MM.1S (cell line): ENCODE data around the gene ARL8B.

ENCODE experiments used
- DNase-seq: peaks from one replicate; pipeline ENCODE4 v3.0.0-alpha.2; 2015
- H2AFZ ChIP-seq: fragments of 300-600 bp; sonication (generic); 2 replicates; pipeline ENCODE4 v1.6.0; 2016; ENCODE audit warnings: antibody characterized with exemption, low read length
- H3F3A ChIP-seq: fragments of 300-600 bp; sonication (generic); 2 replicates; pipeline ENCODE4 v1.6.1; 2016; ENCODE audit warnings: mild to moderate bottlenecking, antibody characterized with exemption, low read length, moderate library complexity, mixed read lengths; ENCODE audit not compliant: insufficient read depth
- H3K27ac ChIP-seq: fragments of 300-600 bp; sonication (generic); 2 replicates; pipeline ENCODE4 v1.5.1; 2016; ENCODE audit warnings: mild to moderate bottlenecking, low read length
- H3K27me3 ChIP-seq: fragments of 300-600 bp; sonication (generic); replicated peaks from 2 replicates; pipeline ENCODE4 v1.6.0; 2016; ENCODE audit warnings: low read length; ENCODE audit not compliant: insufficient read depth
- H3K36me3 ChIP-seq: fragments of 300-600 bp; sonication (generic); replicated peaks from 2 replicates; pipeline ENCODE4 v1.6.1; 2016; ENCODE audit warnings: mild to moderate bottlenecking, low read length, mixed read lengths; ENCODE audit not compliant: insufficient read depth
- H3K4me1 ChIP-seq: fragments of 300-600 bp; sonication (generic); 2 replicates; pipeline ENCODE4 v1.6.1; 2016; ENCODE audit warnings: low read length, mixed read lengths
- H3K4me2 ChIP-seq: fragments of 300-600 bp; sonication (generic); 2 replicates; pipeline ENCODE4 v1.6.0; 2016; ENCODE audit warnings: low read depth, low read length
- H3K4me3 ChIP-seq: fragments of 300-600 bp; sonication (generic); 2 replicates; pipeline ENCODE4 v1.5.1; 2016; ENCODE audit warnings: low read length, mixed read lengths
- H3K79me2 ChIP-seq: fragments of 300-600 bp; sonication (generic); 2 replicates; pipeline ENCODE4 v1.6.1; 2016; ENCODE audit warnings: mixed run types, low read length, mixed read lengths
- H3K9ac ChIP-seq: fragments of 300-600 bp; sonication (generic); 2 replicates; pipeline ENCODE4 v1.6.1; 2016; ENCODE audit warnings: low read length, mixed read lengths
- H3K9me2 ChIP-seq: fragments of 300-600 bp; sonication (generic); replicated peaks from 2 replicates; pipeline ENCODE4 v1.6.1; 2016; ENCODE audit warnings: mild to moderate bottlenecking, low read length, mixed read lengths; ENCODE audit not compliant: insufficient read depth
- H3K9me3 ChIP-seq: fragments of 300-600 bp; sonication (generic); replicated peaks from 2 replicates; pipeline ENCODE4 v1.6.1; 2016; ENCODE audit warnings: mild to moderate bottlenecking, low read length, mixed read lengths; ENCODE audit not compliant: insufficient read depth
- H4K20me1 ChIP-seq: fragments of 300-600 bp; sonication (generic); 2 replicates; pipeline ENCODE4 v1.6.1; 2016; ENCODE audit warnings: mild to moderate bottlenecking, low read length, moderate library complexity, mixed read lengths; ENCODE audit not compliant: insufficient read depth
- CTCF ChIP-seq: fragments of 300-600 bp; sonication (generic); IDR thresholded peaks from 2 replicates; pipeline ENCODE4 v1.5.1; 2016; ENCODE audit warnings: antibody characterized with exemption, low read length, mixed read lengths
- EZH2 ChIP-seq: fragments of 300-600 bp; sonication (generic); optimal IDR thresholded peaks from 2 replicates; pipeline ENCODE3; 2017; ENCODE audit warnings: low read depth, mild to moderate bottlenecking, antibody characterized with exemption, low read length, mixed read lengths
- EZH2phosphoT487 ChIP-seq: fragments of 300-600 bp; sonication (generic); IDR thresholded peaks from 2 replicates; pipeline ENCODE4 v1.6.1; 2018; ENCODE audit warnings: antibody characterized with exemption, low read length

Gene ARL8B

GRCh38 chr3:5123937-5124336 is 1.8 kb downstream of the ARL8B start:
- H3K4me3 ChIP-seq = peak overlapping the region; percentile 98
- H4K20me1 ChIP-seq = peaks cover 28% of the 10 kb centered on the region
- H3K9me2 ChIP-seq = no peaks in the 10 kb centered on the region
- no peaks in the 10 kb centered on the region for H3K27me3 ChIP-seq
- 0 out of 2 replicates have a peak, but pooled peaks cover 8% of the 10 kb centered on the region for H3K4me1 ChIP-seq
- H2AFZ ChIP-seq = no peak overlapping the region
- no peak for TF ChIP-seq EZH2phosphoT487
- TF ChIP-seq EZH2 = no peak
- no peak for TF ChIP-seq CTCF
- H3K4me2 ChIP-seq = peak overlapping the region; percentile 80; the same call in 1 of the 2 replicates
- no peaks in the 10 kb centered on the region; the same call in 1 of the 2 replicates for H3K36me3 ChIP-seq
- peaks cover 20% of the 10 kb centered on the region for H3F3A ChIP-seq
- peaks cover 68% of the 10 kb centered on the region for H3K79me2 ChIP-seq
- H3K27ac ChIP-seq = peak overlapping the region; percentile 77; the same call in 1 of the 2 replicates
- no peak for DNase-seq
- H3K9me3 ChIP-seq = no peaks in the 10 kb centered on the region
- H3K9ac ChIP-seq = peak overlapping the region; percentile 95; the same call in 1 of the 2 replicates

- Histone ChIP-seq H3K27ac (no peak overlapping the region), H3K4me1 (0 out of 2 replicates have a peak, but pooled peaks cover 8% of the 10 kb centered on the region), H4K20me1 (peaks cover 33% of the 10 kb centered on the region), H3K9ac (no peak overlapping the region), H3K4me2 (no peak overlapping the region), H3K79me2 (peaks cover 95% of the 10 kb centered on the region), H3K4me3 (no peak overlapping the region), H3K9me3 (no peaks in the 10 kb centered on the region), H3K9me2 (no peaks in the 10 kb centered on the region), H3K27me3 (no peaks in the 10 kb centered on the region), H2AFZ (no peak overlapping the region), H3F3A (peaks cover 20% of the 10 kb centered on the region), H3K36me3 (no peaks in the 10 kb centered on the region; the same call in 1 of the 2 replicates)
- TF ChIP-seq CTCF = no peak
- TF ChIP-seq EZH2phosphoT487 = no peak
- TF ChIP-seq EZH2 = no peak
- no peak for DNase-seq
Observed at GRCh38 chr3:5126586-5126985, 4.5 kb downstream of the ARL8B start.

- no peak for DNase-seq
- Histone ChIP-seq H3K9ac (no peak overlapping the region), H3K27me3 (no peaks in the 10 kb centered on the region), H3K4me3 (no peak overlapping the region), H3K79me2 (peaks cover 99% of the 10 kb centered on the region), H3K36me3 (no peaks in the 10 kb centered on the region; the same call in 1 of the 2 replicates), H3K4me2 (no peak overlapping the region), H4K20me1 (peaks cover 42% of the 10 kb centered on the region), H3K27ac (no peak overlapping the region), H3K4me1 (0 out of 2 replicates have a peak, but pooled peaks cover 8% of the 10 kb centered on the region), H2AFZ (no peak overlapping the region), H3K9me2 (no peaks in the 10 kb centered on the region), H3F3A (peaks cover 6% of the 10 kb centered on the region; the same call in 1 of the 2 replicates), H3K9me3 (no peaks in the 10 kb centered on the region)
- TF ChIP-seq EZH2phosphoT487 = no peak
- TF ChIP-seq CTCF = no peak
- no peak for TF ChIP-seq EZH2
Observed at GRCh38 chr3:5128849-5129248, 6.8 kb downstream of the ARL8B start.
